ENCODE measurements around the gene CHCHD3.

- TF ChIP-seq CTCF (IDR thresholded peaks at IDR 0.05) = no peak
- TF ChIP-seq POLR2AphosphoS5 (IDR thresholded peaks at IDR 0.05) = no peak
Observed at GRCh38 chr7:132825222-132825621, 256.7 kb downstream of the CHCHD3 start.
